IPS-11a (cell line): Measurements from ENCODE around the gene HAUS7.

Experiments used
- H3K4me3 ChIP-seq: one replicate; pipeline ENCODE4 v1.5.1; 2013; ENCODE audit warnings: low read depth, low read length, control low read depth

HAUS7 gene

DNA sequence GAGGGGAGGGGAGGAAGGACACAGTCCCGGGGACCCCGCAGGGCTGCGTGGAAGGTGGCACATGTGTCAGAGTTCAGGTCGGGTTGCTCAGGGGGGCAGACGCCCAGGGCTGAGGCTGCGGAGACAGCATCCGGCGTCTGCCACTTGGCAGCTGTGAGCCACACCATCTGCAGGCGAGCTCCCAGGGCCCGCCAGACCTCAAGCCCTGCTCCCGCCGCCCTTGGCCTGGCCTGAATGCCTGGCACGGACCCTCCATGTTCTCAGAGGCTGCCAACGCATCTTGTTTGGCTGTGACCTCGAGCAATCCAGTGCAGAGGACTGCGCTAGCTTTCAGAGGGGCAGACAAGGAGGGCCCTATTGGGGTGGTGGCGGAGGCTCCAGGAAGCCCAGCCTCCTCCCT is 29.5 kb upstream of the HAUS7 start:
- no peak overlapping the region for H3K4me3 ChIP-seq

DNA sequence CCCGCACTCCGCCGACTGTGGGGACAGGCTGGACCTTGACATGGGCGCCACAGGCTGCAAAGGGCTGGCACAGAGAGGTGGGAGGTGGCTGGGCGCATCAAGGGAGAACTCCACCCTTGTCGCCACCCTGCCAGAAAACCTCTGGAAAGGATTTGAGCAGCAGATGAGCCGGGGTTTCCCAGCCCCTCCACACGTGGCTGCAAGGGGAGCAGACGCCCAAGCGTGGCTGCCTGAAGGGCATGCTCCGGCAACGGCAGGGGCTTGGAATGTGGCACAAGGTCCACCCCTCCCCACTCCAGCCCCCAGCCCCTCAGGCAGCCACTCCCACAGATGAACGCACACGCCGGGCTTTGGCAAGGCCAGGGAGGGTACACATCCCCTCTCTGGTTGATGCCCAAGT is 29.0 kb upstream of the HAUS7 start:
- H3K4me3 ChIP-seq = no peak overlapping the region

DNA sequence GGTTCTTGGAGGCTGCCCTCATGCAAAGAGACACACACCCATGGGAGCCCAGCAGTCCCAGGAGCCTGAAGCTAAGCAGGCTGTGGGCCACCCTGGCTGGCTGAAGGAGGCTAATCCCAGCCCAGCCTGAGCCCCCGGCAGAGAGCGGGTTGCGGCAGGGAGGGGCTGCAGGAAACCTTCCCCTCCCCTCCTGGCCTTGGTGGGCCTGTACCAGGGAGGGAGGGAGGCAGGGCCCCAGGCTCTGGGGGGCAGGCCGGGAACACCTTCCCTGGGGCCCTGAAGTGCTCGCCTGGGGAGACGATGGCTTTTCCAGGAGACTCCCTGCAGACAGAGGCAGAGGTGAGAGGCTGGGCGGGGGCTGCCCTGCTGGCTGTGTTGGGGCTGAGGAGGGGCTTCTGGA is 28.1 kb upstream of the HAUS7 start:
- H3K4me3 ChIP-seq = no peak overlapping the region

DNA sequence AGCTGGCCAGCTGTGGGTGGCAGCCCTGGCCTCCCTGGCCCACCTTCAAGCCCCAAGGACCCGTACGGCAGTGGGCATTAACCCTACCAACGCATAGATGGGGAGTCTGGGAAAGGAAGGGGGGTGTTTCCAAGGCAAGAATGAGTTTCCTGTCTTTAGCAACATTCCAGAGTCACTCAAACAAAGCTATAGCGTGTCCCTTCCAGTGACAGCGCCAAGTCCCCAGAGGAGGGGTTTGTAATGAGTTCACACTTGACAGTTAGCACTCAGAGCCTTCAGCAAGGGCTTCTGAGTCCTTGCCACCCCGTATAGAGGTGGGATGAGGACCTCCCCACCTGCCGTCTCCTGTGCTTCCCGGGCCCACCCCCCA is 26.2 kb upstream of the HAUS7 start:
- no peak overlapping the region for H3K4me3 ChIP-seq

DNA sequence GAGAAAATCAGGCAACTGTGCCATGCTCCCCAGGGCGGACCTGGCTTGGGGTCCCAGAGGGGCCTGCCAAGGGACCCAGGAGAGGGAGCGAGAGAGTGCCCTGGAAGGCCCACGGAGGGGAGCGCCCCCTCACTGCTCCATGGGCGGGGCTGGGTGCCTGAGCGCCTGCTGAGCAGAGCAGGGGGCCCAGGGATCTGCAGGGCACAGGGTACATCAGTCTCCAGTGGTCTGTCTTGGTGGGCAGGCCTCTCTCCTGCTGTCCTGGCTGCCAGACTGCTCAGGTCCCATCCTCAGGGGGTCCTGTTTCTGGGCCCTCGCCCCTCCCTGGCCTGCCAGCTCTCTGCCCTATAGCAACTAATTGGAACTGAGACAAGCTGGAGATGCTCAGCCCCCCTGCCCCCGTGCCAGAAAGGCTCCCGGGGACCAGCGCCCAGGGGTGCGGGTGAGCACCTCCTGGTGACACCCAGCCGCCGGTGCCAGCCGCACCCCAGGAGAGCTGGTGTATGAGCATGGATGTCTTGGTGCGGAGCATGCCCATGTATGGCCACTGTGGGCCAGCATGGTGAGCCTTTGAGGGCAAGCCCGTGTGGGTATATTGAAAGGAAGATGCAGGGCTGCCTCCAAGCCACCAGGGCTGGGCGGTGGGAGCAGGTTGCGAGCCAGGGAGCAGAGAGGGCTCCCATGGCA is 25.7 kb upstream of the HAUS7 start:
- H3K4me3 ChIP-seq = no peak overlapping the region

DNA sequence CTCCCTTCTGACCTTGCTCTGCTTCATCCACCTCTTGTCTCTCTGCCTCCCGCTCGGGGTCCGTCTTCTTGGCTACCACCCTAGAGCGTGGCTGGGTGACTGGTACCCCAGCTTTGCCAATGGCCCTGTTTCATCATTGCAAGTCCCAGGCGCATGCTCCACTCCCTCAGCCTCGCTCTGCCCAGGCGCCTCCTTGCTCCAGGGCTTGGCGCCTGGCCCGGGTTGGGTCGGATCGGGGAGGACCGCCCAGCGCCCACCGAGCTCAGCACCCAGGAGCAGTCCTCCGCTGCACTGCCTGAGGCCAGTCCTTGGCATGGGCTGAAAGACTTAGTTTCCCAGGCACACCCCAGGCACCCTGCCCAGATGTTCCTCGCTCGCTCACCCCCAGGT is 25.0 kb upstream of the HAUS7 start:
- no peak overlapping the region for H3K4me3 ChIP-seq

DNA sequence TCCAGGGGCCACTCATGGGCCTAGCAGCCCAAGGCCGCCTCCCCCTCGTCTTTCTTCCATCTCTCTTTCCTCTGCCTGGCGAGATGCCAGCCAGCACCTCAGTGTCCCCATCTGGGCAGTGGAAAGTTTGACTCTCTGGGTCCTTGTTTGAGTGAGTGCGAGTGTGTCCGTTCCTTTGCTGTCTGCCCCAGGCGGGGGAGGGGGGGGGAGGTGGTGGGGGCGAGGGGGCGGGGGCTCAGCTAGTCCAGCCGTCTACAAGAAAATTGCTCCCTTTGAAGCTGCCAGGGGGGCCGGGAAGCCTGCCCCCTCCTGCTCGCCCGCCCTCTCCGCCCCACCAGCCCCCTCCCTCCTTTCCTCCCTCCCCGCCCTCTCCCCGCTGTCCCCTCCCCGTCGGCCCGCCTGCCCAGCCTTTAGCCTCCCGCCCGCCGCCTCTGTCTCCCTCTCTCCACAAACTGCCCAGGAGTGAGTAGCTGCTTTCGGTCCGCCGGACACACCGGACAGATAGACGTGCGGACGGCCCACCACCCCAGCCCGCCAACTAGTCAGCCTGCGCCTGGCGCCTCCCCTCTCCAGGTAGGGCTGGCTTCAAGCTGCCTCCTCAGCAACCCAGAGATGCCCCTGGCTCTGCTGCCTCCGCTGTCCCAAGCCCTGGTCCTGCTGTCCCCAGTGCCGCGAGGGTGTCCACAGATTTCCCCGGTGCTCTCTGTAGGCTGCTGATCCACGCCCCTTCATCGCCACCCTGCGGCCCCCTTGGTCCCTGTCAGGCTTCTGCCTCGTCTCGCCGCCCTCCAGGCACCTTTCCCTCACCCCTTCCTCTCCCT is 24.4 kb upstream of the HAUS7 start, which contains the start of gene BGN:
TSS of gene BGN (plus strand) at position 440 of the 821 bp plus-strand sequence. CDS start 9,652 bp downstream, outside the sequence.
- H3K4me3 ChIP-seq = no peak within 1 kb of the TSS

DNA sequence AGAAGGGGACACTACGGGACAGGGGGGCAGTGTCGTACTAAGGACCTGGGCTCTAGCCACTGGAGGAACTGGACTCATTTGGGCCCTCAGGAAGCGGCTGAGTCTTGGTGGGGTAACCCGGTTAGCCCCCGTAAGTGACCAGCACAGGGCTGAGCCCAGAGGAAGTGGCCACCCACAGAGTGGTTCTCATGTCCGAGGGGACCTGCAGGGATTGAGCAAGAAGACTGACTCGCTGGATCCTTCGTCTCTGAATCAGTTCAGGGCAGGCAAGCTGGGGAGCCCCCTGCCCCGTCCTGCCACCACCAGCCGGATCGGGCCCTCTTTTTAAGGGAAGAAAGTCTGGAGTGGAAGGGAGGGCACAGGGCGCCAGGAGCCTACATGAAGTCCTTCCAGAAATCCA is 23.7 kb upstream of the HAUS7 start:
- H3K4me3 ChIP-seq = no peak overlapping the region

DNA sequence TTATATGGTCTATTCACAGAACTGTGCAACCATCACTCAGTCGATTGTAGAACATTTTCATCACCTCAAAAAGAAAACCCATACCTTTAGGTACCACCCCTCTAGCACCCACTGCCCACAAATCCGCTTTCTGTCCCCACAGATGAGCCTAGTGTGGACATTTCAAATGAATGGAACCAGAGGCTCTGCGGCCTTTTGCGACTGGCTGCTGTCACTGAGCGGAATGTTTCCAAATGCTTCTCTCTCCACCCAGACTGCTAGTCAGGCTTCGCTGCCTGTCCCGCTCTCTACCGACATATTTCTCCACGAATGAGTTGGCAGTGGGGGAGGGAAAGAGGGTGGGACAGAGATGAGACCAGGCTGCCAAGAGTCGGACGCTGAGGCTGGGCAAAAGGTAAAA is 22.7 kb upstream of the HAUS7 start:
- H3K4me3 ChIP-seq = no peak overlapping the region

DNA sequence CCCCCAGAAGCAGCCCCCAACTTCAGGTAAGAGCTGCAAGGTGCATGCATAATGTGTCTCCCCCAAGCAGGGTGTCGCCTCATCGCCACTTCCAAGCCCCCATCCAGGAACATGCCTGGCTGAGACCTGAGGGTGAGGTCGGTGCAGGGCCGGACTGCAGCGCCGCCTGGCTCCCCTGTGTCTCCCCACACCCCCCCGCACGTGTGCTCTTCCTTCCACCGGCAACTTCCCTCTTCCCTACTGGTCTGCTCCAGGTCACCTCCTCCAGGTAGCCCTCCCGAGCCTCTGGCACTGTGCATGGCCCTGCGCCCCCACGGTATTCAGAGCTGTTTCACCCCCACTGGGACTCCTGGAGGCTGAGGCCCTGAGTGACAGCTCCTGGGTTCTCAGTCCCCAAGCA is 22.2 kb upstream of the HAUS7 start:
- no peak overlapping the region for H3K4me3 ChIP-seq

DNA sequence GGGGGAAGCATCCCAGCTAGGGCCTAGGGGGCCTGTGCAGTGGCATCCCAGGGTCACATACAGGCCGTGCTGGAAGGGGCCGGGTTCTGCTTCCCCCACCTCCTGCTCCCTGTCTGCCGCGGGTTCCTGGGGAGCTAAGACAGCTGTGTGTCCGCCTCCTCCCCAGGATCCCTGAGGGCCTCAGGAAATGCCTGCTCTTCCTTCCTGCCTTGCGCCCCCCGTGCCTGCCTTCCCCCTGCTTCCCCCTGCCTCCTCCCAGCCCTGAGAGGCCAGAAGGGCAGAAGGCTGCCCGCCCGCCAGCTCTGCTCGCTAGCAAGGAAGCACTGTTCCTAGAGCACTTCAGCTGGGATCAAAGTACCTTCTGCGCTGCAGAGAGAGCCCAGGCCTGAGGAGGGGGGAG is 21.5 kb upstream of the HAUS7 start:
- no peak overlapping the region for H3K4me3 ChIP-seq

DNA sequence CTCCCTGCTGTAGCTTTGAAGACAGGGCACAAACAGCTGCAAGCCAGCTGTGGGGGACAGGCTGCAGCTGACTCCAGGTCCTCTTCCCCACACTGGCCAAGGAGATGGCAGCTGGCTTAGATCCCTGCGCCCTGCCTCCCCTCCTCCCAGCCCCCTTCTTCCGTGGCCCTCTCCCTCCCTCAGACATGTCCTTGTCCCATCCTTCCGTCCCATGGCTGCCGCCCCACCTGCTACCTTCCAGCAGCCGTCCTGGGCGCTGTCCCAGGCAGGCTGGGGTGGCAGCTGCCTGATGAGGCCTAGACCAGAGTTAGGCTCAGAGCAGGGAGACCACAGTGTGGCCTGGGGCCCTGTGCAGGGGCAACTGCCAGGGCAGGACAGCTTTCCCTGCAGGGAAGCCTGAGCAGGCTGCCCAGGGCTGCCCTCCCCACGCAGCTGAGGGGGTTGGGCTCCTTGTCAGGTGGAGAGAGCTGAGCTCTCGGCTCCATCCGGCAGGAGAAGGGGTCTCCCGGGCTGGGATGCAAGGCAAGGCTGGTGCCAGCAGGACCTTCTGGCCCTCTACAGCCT is 21.1 kb upstream of the HAUS7 start:
- no peak overlapping the region for H3K4me3 ChIP-seq

DNA sequence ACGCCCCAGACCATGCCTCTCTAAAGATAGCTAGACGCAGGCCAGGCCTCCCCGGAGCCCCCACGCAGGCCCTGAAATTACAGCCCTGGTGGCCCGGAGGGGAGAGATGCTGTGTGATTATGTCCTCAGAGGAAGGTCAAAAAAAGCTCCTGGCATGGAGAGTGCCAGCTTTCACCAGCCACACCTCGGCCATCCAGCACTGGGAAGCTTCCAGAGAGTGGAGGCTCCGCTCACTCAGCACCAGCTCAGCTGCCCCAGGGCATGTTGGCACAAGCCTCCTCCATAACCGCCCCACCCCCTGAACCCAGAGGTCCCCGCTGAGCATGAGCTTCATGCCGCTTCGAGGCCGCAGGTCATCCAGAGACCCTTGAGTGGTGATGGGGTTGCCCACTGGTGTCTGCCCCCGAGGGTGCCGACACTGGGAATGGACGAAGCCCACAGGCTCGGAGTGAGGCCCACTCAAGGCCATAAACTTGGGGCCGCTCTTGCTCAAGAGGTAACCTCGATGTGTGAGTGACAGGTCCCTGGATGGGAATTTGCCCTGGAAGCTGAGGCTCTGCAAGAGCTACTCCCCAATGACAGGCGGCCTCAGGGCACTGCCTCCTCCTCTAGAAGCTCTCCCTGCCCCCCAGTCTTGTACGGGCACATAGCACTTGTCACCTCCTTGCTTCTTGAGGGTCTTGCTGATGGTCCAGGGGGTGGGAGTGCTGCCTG is 20.0 kb upstream of the HAUS7 start:
- no peak overlapping the region for H3K4me3 ChIP-seq

DNA sequence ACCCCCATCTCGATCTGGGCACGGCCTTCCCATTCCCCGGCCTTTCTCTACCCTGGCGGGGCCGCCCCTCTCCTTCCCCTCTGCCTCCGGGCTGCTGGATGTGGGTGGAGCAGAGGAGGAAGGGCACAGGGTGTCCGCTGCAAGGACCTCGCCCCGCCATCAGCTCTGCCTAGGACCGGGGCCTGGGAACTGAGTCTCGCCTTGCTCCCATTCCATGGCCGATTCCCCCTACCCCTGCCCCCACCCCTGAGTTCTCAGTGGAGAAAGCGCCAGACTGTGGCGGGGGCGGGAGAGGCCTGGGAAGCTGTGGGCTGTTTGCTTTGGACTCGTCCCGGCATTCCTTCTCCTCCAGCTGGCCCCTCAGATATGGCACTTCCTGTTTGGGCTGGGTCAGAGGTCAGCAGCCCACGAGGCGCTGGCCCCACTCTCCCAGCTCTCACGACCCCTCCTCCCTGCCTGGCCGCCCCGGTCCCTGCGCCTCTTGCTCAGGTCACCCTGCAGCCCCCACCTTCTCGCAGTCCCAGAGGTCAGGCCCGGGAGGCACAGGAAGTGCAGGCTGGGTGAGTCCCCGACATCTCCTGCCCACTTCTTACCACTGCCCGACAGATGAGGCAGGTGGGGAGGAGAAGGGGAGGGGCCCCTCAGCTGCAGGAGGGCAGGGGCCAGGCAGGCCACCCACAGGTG is 18.0 kb upstream of the HAUS7 start:
- H3K4me3 ChIP-seq = no peak overlapping the region

DNA sequence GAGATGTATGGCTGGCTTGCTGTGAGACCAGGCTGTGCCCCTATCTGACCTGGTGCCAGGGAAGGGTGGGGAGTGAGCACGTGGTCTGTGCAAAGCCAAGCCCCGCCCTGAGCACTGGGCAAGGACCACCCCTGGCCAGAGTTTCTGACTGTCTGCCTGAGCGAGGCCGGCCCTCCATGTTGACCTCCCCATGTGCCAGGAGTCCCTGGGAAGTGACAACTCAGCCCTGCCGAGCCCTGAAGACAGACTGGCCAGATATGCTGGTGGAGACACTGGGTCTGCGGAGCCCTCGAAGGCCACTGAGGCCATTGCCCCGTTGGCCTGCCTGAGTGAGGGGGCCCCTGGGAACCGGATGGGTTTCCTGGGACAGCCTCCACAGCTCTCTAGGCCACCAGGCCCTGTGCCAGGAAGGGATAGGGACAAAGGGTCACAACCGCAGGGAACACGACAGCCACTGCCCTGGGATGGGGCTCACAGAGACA is 17.3 kb upstream of the HAUS7 start:
- no peak overlapping the region for H3K4me3 ChIP-seq

DNA sequence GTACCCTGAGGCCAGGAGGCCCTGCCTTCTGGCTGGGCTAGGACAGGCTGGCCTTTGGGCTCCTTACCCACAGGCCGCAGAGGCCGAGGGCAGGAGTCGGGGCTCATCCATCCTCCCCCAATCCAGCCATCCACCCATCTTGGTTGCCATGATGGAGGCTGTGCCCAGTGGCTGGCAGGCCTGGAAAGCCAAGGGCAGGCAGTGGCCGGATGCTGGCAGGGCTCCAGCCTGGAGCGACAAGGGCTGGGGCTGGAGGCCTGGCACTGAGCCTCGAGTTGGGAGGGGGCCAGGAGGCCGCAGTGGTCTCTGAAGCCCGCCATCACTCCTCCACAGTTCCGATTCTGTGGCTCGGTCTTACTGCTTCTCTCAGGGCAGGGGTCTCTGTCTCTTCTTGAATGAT is 15.8 kb upstream of the HAUS7 start:
- no peak overlapping the region for H3K4me3 ChIP-seq

DNA sequence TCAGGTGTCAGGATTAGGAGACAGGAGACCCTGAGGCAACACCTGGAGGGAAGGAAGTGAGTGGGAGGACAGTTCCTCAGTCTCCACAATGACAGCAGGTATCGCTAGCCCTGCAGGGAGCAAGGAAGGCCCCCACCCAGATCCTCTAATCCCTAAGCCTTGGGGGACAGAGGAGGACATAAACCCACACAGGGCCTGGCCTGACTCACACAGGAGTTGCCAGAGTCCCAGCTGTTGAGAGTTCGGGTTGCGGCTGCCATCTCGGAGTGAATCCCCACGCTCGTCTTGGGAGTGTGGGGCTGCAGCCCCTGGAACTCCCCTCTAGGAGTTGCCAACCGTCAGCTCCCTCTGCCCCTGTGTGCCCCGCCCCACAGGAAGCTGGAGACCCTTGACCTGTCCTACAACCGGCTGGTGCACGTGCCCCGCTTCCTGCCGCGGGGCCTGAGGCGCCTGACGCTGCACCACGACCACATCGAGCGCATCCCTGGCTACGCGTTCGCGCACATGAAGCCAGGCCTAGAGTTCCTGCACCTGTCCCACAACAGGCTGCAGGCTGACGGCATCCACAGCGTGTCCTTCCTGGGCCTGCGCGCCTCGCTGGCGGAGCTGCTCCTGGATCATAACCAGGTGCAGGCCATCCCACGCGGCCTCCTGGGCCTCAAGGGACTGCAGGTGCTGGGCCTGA is 15.2 kb upstream of the HAUS7 start:
- no peak overlapping the region for H3K4me3 ChIP-seq

DNA sequence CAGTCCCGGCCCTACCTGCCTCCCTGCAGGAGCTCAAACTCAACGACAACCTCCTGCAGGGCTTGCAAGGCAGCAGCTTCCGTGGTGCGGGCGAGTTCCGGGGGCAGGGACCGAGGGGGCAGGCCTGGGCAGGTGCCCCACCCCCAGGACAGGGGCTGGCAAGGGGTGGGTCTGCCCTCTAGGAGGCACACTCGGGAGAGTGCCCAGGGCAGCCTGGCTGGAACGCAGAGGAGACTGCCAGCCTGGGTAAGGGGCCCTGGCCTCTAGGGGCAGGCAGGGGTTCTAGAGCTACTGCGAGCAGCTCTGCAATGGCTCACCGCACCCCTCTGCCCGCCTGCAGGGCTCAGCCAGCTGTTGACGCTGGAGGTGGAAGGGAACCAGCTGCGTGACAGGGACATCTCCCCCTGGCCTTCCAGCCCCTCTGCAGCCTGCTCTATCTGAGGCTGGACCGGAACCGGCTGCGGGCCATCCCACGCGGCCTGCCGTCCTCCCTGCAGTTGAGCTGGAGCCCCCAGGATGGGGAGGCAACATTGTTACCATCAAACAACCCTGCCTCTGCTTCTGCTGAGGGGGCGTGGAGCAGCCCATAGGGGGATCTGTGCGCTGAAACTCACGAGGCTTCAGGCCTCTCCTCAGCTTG is 12.1 kb upstream of the HAUS7 start:
- no peak overlapping the region for H3K4me3 ChIP-seq

DNA sequence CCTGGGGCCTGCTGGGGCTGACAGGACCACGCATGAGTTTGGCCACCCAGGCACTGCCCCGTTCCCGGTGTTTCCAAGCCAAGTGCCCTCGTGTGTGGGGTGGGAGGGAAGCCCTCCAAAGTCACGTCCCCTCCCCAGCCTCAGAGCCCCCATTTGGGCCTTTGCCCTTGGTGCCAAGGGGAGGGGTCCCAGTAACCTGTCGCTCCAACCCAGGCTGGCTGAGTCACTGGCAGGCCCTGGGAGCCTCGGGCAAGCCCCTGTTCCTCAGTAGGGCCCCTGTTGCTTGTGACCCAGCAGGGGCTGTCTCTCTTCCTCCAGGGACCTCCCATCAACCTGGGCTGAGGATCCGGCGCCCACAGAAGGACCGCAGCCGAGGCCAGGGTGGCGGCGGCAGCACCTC is 10.7 kb upstream of the HAUS7 start:
- H3K4me3 ChIP-seq = no peak overlapping the region

DNA sequence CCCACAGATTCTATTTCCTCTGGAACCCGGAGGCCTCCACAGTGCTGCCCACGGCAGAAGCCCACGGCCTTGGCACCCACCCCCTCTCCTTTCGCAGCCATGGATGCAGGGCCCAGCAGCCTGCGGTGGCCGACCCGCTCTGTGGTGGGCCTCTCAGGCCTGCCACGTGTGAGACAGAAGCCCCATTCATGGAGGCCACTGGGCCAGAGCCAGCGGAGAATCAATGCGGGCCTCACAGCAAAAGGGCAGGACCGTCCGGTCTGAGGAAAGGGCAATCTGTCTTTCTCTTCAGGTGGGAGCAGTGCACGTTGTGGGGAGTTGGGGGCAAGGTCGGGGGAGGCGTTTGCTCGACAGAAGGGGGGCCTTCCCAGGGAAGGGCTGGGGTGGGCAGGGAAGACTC is 8.4 kb upstream of the HAUS7 start:
- no peak overlapping the region for H3K4me3 ChIP-seq
